K562 (cell line): Measurements from ENCODE around the gene CST6. TPM values are rescaled to one million over a fixed set of nuclear protein-coding genes. Genes with fewer than 3 reads are reported as not detected.
A peak's percentile ranks its signal among the peaks of the same experiment; 100 is the strongest.

Experiments
- E2F4 ChIP-seq: sonication (generic); formaldehyde crosslinking; IDR thresholded peaks from 2 replicates; pipeline ENCODE4 v1.8.0; 2022; ENCODE audit warnings: mild to moderate bottlenecking, low read depth, missing genetic modification reagents
- FOXA3 ChIP-seq, 2 experiments: fragments of 450-650 bp in 1 of 2; sonication (generic) in 1 of 2; formaldehyde crosslinking; IDR thresholded peaks in 1 of 2; conservative IDR thresholded peaks in 1 of 2; 2 replicates each; pipeline versions ENCODE4 v1.4.0 to v1.8.0; 2020 to 2022; ENCODE audit warnings: mild to moderate bottlenecking in 2 of 2, missing genetic modification reagents in 1 of 2
- FOXM1 ChIP-seq, 2 experiments: fragments of 450-650 bp in 1 of 2; sonication (generic) in 1 of 2; formaldehyde crosslinking in 1 of 2; IDR thresholded peaks; 2 replicates each; pipeline versions ENCODE4 v1.6.1 to v1.9.0; 2017 to 2022; ENCODE audit warnings: low read depth in 2 of 2, mild to moderate bottlenecking in 2 of 2, missing genetic modification reagents in 1 of 2, moderate library complexity in 1 of 2
- KLF1 ChIP-seq: fragments of 450-650 bp; IDR thresholded peaks from 2 replicates; pipeline ENCODE4 v1.6.1; 2016; ENCODE audit warnings: missing genetic modification characterization, missing compliant biosample characterization
- MAX ChIP-seq: sonication (generic); formaldehyde crosslinking; IDR thresholded peaks from 2 replicates; pipeline ENCODE4 v1.9.0; 2022; ENCODE audit warnings: mild to moderate bottlenecking, missing genetic modification reagents
- MCM3 ChIP-seq: fragments of 450-650 bp; IDR thresholded peaks from 2 replicates; pipeline ENCODE4 v1.6.1; 2016
- NCOR1 ChIP-seq: fragments of 450-650 bp; IDR thresholded peaks from 2 replicates; pipeline ENCODE4 v1.6.1; 2016; ENCODE audit warnings: mild to moderate bottlenecking, moderate library complexity
- PKNOX1 ChIP-seq: fragments of 450-650 bp; IDR thresholded peaks from 2 replicates; pipeline ENCODE4 v1.6.1; 2016
- RAD21 ChIP-seq, 2 experiments: fragments of 250-450 bp in 1 of 2; fragments of 450-650 bp in 1 of 2; sonication (Bioruptor Pico) in 1 of 2; formaldehyde crosslinking in 1 of 2; IDR thresholded peaks in 1 of 2; conservative IDR thresholded peaks in 1 of 2; 2 replicates each; pipeline versions ENCODE4 v1.4.0 to v1.8.0; 2020 to 2022; ENCODE audit warnings: mild to moderate bottlenecking in 2 of 2, moderate library complexity in 1 of 2
- SRSF7 ChIP-seq: fragments of 200-400 bp; formaldehyde crosslinking; optimal IDR thresholded peaks from 2 replicates; pipeline ENCODE3; 2017; ENCODE audit warnings: mild to moderate bottlenecking, low read depth, low read length
- SRSF9 ChIP-seq: fragments of 200-400 bp; formaldehyde crosslinking; IDR thresholded peaks from 2 replicates; pipeline ENCODE4 v1.6.1; 2017; ENCODE audit warnings: low read depth, low read length, borderline replicate concordance
- TAF1 ChIP-seq: IDR thresholded peaks from 2 replicates; pipeline ENCODE4 v1.6.1; 2011; ENCODE audit warnings: mild to moderate bottlenecking, low read length, moderate library complexity; ENCODE audit not compliant: insufficient read depth, control insufficient read depth, severe bottlenecking; ENCODE audit errors: extremely low read depth
- TSC22D4 ChIP-seq: fragments of 450-650 bp; IDR thresholded peaks from 2 replicates; pipeline ENCODE4 v1.6.1; 2016; ENCODE audit warnings: missing genetic modification characterization, missing biosample characterization, control low read depth
- ZBTB5 ChIP-seq: fragments of 450-650 bp; IDR thresholded peaks from 2 replicates; pipeline ENCODE4 v1.6.1; 2017; ENCODE audit warnings: antibody characterized with exemption
- ZKSCAN8 ChIP-seq: fragments of 200-800 bp; sonication (Bioruptor generic); IDR thresholded peaks from 2 replicates; pipeline ENCODE4 v1.6.1; 2016; ENCODE audit warnings: missing genetic modification characterization, missing compliant biosample characterization
- ZNF274 ChIP-seq: IDR thresholded peaks from 2 replicates; pipeline ENCODE4 v1.6.1; 2011; ENCODE audit warnings: low read depth, mild to moderate bottlenecking, low read length, moderate library complexity, borderline replicate concordance
- ZNF592 ChIP-seq: fragments of 450-650 bp; IDR thresholded peaks from 2 replicates; pipeline ENCODE4 v1.6.1; 2017; ENCODE audit warnings: antibody characterized with exemption, mild to moderate bottlenecking
- ZNF764 ChIP-seq: fragments of 250-450 bp; sonication (Bioruptor Pico); IDR thresholded peaks from 2 replicates; pipeline ENCODE4 v1.4.0; 2020; ENCODE audit warnings: low read depth, mild to moderate bottlenecking, moderate library complexity
- polyA plus RNA-seq, 8 experiments: library from polyadenylated mRNA; depleted of rRNA in 4 of 8; stranded (reverse) in 5 of 8; unstranded in 3 of 8; fragments of >200 nt; fragmentation: Nextera tagmentation in 2 of 8; fragmentation: Illumina TruSeq in 1 of 8; extraction: Ambion mirVana in 2 of 8; extraction: Trizol in 1 of 8; gene quantifications; 2 replicates each; pipeline versions ENCODE4 v1.2.1 to v1.2.3, GENCODE V29; 2011 to 2014; ENCODE audit warnings: inconsistent platforms in 1 of 8, missing spikeins in 1 of 8
- total RNA-seq, 7 experiments: library from RNA; depleted of rRNA in 6 of 7; stranded (reverse); fragments of >200 nt in 6 of 7; fragmentation: Illumina TruSeq in 2 of 7; extraction: Trizol in 2 of 7; gene quantifications; 2 replicates each; pipeline versions ENCODE4 v1.2.1 to v1.2.3, GENCODE V29; 2011 to 2021; ENCODE audit warnings: low replicate concordance in 1 of 7

CST6 gene
- total and polyA plus RNA-seq, 9 of the 15 experiments (the other 6 are each of a cell fraction or from before 2014, with no cell fraction given): not detected

GRCh38 chr11:66001942-66002647 lies 9.7 kb upstream of the CST6 start, which contains the start of the genes BANF1 and EIF1AD (continued):
- TF ChIP-seq FOXA3 (CRISPR knock-in tag; conservative IDR thresholded peaks at IDR 0.05 in 1 of 2, IDR thresholded peaks at IDR 0.05 in 1 of 2): no peak
- TF ChIP-seq E2F4 (CRISPR knock-in tag): no peak
- TF ChIP-seq ZNF274: no peak
- no peak for TF ChIP-seq ZNF592
- peak; percentile 53 for TF ChIP-seq NCOR1
- no peak for TF ChIP-seq MCM3
- TF ChIP-seq SRSF9: no peak
- no peak for TF ChIP-seq TSC22D4
- TF ChIP-seq FOXM1 (IDR thresholded peaks at IDR 0.05; ENCODE audit: low read depth): peak; percentile 65
- peak; percentile 85; the same call in 1 of the 2 replicates for TF ChIP-seq FOXM1 (CRISPR knock-in tag; IDR thresholded peaks at IDR 0.05; ENCODE audit: low read depth)
- TF ChIP-seq RAD21 (CRISPR knock-in tag; conservative IDR thresholded peaks at IDR 0.05 in 1 of 2, IDR thresholded peaks at IDR 0.05 in 1 of 2): peak; percentile 2 to 10; a peak in 1 of 4 replicates
- TF ChIP-seq SRSF7: no peak
- peak; percentile 60; the same call in 1 of the 2 replicates for TF ChIP-seq MAX (CRISPR knock-in tag)
- TF ChIP-seq KLF1: peak; percentile 84
- no peak for TF ChIP-seq ZBTB5
- peak; percentile 86 for TF ChIP-seq PKNOX1
- TF ChIP-seq TAF1: peak; percentile 98
- TF ChIP-seq ZKSCAN8 (CRISPR knock-in tag): no peak
- no peak for TF ChIP-seq ZNF764
